Testis (tissue), 3 donors: ENCODE results near the gene BMP5. TPM values are rescaled to one million over a fixed set of nuclear protein-coding genes. Genes with fewer than 3 reads are reported as not detected.

Experiments
- DNase-seq: peaks from one replicate; pipeline ENCODE4 v3.0.0-alpha.2; 2019
- H3K27ac ChIP-seq, 2 donors: fragments of 200-600 bp; sonication (generic); one replicate each; pipeline ENCODE4 v1.5.1; 2019
- H3K27me3 ChIP-seq: fragments of 200-600 bp; sonication (generic); one replicate; pipeline ENCODE4 v1.5.1; 2019
- H3K36me3 ChIP-seq: fragments of 200-600 bp; sonication (generic); one replicate; pipeline ENCODE4 v1.5.1; 2017; ENCODE audit warnings: low read depth; ENCODE audit errors: missing control alignments
- H3K4me1 ChIP-seq: fragments of 200-600 bp; sonication (generic); one replicate; pipeline ENCODE4 v1.5.1; 2019
- H3K4me3 ChIP-seq, 2 donors: fragments of 200-600 bp; sonication (generic); one replicate each; pipeline ENCODE4 v1.5.1; 2017 to 2019
- H3K9me3 ChIP-seq: fragments of 200-600 bp; sonication (generic); one replicate; pipeline ENCODE4 v1.5.1; 2017
- POLR2A ChIP-seq: fragments of 450-650 bp; IDR thresholded peaks from one replicate; pipeline ENCODE4 v1.6.1; 2017; ENCODE audit warnings: antibody characterized with exemption, mild to moderate bottlenecking, moderate library complexity
- WGBS, 2 donors: methylation state at CpG; one replicate each; pipeline ENCODE4 v1.1.5; 2018; 5-methylcytosine and 5-hydroxymethylcytosine counted together
- intact Hi-C: fragments of 100-400 bp; cut with DNase I; formaldehyde crosslinking; loops from one replicate; pipeline ENCODE4 v1.15.1; 2023; ENCODE audit warnings: low total_unique reads
- polyA plus RNA-seq: library from polyadenylated mRNA; stranded (reverse); fragments of 350-450 nt; fragmentation: Illumina TruSeq; extraction: RNeasy Lipid Tissue Mini Kit (QIAGEN cat#74804); gene quantifications from one replicate; pipeline ENCODE4 v1.2.3, GENCODE V29; 2014; ENCODE audit warnings: low read depth, low replicate concordance; ENCODE audit not compliant: insufficient read depth
- total RNA-seq, 2 donors: library from RNA; depleted of rRNA; stranded (reverse); fragments of >200 nt; gene quantifications; one replicate each; pipeline ENCODE4 v1.2.3, GENCODE V29; 2016
- TF ChIP-seq, protein P1 (sequence below), 3 experiments: fragments of 450-650 bp in 2 of 3; fragments of 200-600 bp in 1 of 3; sonication (generic) in 1 of 3; IDR thresholded peaks; one replicate each; pipeline ENCODE4 v1.5.1; 2016 to 2019; ENCODE audit warnings: antibody characterized with exemption in 3 of 3, mild to moderate bottlenecking in 2 of 3, moderate library complexity in 1 of 3

Gene BMP5
- total and polyA plus RNA-seq, 3 donors from 2014 or later, result 0.06 to 0.12 TPM; not detected in 1

DNA sequence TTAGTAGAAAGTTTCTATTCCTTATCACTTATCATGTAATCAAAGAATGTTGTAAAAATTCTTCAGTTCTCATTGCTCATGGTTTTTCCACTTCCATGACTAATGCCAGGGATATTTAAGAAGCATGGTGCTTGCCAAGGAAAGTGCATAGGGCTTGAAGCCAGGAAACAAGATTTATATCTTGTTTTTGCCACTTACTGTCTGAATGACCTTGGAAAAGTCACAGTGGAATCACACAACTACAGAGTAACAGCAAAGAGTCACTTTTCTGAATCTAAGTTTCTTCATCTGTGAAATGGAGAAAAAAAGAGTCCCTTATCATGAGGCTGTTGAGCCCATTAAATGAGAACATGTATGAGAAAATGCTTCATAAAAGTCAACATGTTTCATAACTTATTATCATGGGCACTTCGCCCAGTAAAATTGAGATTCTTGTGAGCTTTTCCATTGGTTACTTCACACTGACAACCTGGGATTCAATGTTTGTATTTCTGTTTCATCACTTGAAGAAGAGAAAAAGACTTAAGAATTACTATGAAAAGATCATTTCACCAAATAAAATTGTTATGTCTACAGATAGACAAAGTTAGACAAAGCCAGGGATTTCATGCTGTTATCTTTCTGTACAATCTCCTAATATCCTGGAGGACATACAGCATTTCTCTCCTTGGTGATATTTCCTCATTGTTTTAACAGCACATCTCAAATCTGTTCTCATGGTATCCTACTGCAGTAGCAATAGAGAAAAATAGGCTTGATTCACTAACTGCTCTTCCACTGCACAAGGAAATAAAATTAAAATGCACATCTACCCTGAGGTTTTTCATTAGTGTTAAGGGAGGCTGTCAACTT lies 7.6 kb upstream of the BMP5 start:
- no peak for DNase-seq
- TF ChIP-seq POLR2A, result no peak
- TF ChIP-seq, protein P1, sequence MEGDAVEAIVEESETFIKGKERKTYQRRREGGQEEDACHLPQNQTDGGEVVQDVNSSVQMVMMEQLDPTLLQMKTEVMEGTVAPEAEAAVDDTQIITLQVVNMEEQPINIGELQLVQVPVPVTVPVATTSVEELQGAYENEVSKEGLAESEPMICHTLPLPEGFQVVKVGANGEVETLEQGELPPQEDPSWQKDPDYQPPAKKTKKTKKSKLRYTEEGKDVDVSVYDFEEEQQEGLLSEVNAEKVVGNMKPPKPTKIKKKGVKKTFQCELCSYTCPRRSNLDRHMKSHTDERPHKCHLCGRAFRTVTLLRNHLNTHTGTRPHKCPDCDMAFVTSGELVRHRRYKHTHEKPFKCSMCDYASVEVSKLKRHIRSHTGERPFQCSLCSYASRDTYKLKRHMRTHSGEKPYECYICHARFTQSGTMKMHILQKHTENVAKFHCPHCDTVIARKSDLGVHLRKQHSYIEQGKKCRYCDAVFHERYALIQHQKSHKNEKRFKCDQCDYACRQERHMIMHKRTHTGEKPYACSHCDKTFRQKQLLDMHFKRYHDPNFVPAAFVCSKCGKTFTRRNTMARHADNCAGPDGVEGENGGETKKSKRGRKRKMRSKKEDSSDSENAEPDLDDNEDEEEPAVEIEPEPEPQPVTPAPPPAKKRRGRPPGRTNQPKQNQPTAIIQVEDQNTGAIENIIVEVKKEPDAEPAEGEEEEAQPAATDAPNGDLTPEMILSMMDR (IDR thresholded peaks at IDR 0.05), result no peak
- 71 to 93% methylated on average over 1 of the region's 1 CpG for WGBS, 2 donors
- no peaks in the 10 kb centered on the region for H3K27me3 ChIP-seq
- H3K4me3 ChIP-seq, result no peak overlapping the region
- intact Hi-C loops, result no loop called here
- peaks cover 6% of the 10 kb centered on the region for H3K4me1 ChIP-seq
- H3K27ac ChIP-seq, result no peak overlapping the region
- H3K9me3 ChIP-seq, result no peaks in the 10 kb centered on the region
- no peaks in the 10 kb centered on the region for H3K36me3 ChIP-seq

DNA sequence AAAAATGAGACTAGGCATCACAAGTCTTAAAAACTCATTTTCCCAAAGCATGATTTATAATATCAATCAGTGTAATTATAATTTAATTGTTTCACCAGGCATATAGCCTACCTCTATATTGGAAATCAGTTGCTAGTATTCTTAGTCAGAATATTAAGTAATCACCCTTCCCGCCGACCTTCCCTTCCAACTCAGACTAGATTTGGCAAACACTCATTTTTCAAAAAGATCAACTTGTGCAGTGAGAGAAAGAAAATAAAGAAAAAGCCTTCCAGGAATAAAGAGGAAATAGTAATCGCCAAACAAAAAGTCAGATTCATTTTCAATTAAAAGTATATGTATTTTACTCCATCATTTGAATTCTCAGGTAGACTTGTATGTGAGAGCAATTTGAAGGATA lies 1.9 kb upstream of the BMP5 start:
- no peaks in the 10 kb centered on the region for H3K36me3 ChIP-seq
- H3K4me3 ChIP-seq, result no peak overlapping the region
- intact Hi-C loops, result no loop called here
- DNase-seq, result no peak
- H3K27me3 ChIP-seq, result no peaks in the 10 kb centered on the region
- H3K4me1 ChIP-seq, result peaks cover under 1% of the 10 kb centered on the region
- 55 to 63% methylated on average over 3 of the region's 3 CpGs for WGBS, 2 donors
- TF ChIP-seq, protein P1 (IDR thresholded peaks at IDR 0.05), result no peak
- H3K27ac ChIP-seq, result no peak overlapping the region
- no peaks in the 10 kb centered on the region for H3K9me3 ChIP-seq

DNA sequence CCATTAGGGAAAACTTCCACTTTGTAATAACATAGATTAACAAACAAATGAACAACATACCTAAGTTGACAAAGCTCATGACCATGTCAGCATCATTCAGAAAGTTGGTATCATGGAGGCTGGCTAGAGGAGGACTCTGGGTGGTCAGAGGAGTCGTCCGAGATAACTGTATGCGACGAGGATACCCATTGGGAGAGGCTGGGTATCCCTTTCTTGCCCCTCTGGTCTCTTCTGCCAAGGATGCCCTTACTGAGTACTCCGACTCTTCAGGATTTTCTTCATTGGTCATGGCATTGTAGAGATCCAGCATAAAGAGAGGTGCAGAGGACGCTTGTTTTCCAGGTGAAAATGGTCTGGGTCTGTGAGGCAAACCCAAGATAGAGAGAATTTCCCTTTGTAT lies 1.1 kb downstream of the BMP5 start:
- Histone ChIP-seq H3K27ac (no peak overlapping the region), H3K4me1 (no peaks in the 10 kb centered on the region), H3K36me3 (no peaks in the 10 kb centered on the region), H3K9me3 (no peaks in the 10 kb centered on the region), H3K4me3 (no peak overlapping the region), H3K27me3 (no peaks in the 10 kb centered on the region)
- intact Hi-C loops, result no loop called here
- TF ChIP-seq, protein P1 (IDR thresholded peaks at IDR 0.05), result no peak
- TF ChIP-seq POLR2A, result no peak
- 84% methylated on average over 6 of the region's 6 CpGs for WGBS, 2 donors
- no peak for DNase-seq

DNA sequence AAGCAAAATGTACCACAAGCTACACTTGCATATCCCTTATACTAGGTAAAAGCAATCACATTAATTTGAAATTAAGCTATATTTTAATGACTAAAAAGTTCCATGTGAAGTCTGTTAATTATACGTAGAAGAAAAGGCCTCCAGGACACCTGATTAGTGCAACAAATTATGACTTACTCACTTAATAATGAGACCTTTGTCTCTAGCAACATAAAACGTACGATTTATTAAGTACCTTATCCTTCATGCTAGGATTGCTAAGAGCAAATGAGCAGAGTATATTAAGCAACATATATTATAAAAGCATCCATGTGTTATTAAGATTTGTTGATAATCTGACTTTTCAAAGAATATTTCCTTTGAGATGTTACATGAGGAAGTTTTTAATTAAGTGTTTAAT lies 2.5 kb downstream of the BMP5 start:
- Histone ChIP-seq H3K9me3 (no peaks in the 10 kb centered on the region), H3K27ac (no peak overlapping the region), H3K4me3 (no peak overlapping the region), H3K36me3 (no peaks in the 10 kb centered on the region), H3K4me1 (no peaks in the 10 kb centered on the region), H3K27me3 (no peaks in the 10 kb centered on the region)
- 87 to 91% methylated on average over 3 of the region's 3 CpGs for WGBS, 2 donors
- no peak for DNase-seq
- no peak for TF ChIP-seq POLR2A
- TF ChIP-seq, protein P1 (IDR thresholded peaks at IDR 0.05), result no peak
- intact Hi-C loops, result no loop called here
